WI38 (cell line): ENCODE measurements around the gene KIFC1.

Experiments used
- H3K4me3 ChIP-seq: 2 replicates; pipeline ENCODE4 v1.5.1; 2011; ENCODE audit warnings: low read depth, mild to moderate bottlenecking, control low read depth, low read length
- TF ChIP-seq, protein P1 (sequence below): IDR thresholded peaks from 2 replicates; pipeline ENCODE4 v1.5.1; 2012; ENCODE audit warnings: low read depth, mild to moderate bottlenecking, control low read depth, low read length

The KIFC1 gene

GRCh38 chr6:33441457-33441856 is 49.8 kb downstream of the KIFC1 start:
- TF ChIP-seq, protein P1, sequence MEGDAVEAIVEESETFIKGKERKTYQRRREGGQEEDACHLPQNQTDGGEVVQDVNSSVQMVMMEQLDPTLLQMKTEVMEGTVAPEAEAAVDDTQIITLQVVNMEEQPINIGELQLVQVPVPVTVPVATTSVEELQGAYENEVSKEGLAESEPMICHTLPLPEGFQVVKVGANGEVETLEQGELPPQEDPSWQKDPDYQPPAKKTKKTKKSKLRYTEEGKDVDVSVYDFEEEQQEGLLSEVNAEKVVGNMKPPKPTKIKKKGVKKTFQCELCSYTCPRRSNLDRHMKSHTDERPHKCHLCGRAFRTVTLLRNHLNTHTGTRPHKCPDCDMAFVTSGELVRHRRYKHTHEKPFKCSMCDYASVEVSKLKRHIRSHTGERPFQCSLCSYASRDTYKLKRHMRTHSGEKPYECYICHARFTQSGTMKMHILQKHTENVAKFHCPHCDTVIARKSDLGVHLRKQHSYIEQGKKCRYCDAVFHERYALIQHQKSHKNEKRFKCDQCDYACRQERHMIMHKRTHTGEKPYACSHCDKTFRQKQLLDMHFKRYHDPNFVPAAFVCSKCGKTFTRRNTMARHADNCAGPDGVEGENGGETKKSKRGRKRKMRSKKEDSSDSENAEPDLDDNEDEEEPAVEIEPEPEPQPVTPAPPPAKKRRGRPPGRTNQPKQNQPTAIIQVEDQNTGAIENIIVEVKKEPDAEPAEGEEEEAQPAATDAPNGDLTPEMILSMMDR = no peak
- no peak overlapping the region for H3K4me3 ChIP-seq

GRCh38 chr6:33442283-33442682 is 50.7 kb downstream of the KIFC1 start:
- TF ChIP-seq, protein P1 = no peak

DNA sequence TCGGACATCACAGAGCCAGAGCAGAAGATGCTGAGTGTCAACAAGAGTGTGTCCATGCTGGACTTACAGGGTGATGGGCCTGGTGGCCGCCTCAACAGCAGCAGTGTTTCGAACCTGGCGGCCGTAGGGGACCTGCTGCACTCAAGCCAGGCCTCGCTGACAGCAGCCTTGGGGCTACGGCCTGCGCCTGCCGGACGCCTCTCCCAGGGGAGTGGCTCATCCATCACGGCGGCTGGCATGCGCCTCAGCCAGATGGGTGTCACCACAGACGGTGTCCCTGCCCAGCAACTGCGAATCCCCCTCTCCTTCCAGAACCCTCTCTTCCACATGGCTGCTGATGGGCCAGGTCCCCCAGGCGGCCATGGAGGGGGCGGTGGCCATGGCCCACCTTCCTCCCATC is 51.4 kb downstream of the KIFC1 start:
- no peak overlapping the region for H3K4me3 ChIP-seq
- TF ChIP-seq, protein P1 = no peak

More at GRCh38 chr6:33442283-33442682, 50.7 kb downstream of the KIFC1 start:
- no peak overlapping the region for H3K4me3 ChIP-seq

- TF ChIP-seq, protein P1 = no peak
- no peak overlapping the region for H3K4me3 ChIP-seq
Measured at GRCh38 chr6:33443619-33444504, 52.2 kb downstream of the KIFC1 start.

- no peak overlapping the region for H3K4me3 ChIP-seq
- TF ChIP-seq, protein P1 = no peak
Measured at GRCh38 chr6:33445119-33445603, 53.5 kb downstream of the KIFC1 start.

DNA sequence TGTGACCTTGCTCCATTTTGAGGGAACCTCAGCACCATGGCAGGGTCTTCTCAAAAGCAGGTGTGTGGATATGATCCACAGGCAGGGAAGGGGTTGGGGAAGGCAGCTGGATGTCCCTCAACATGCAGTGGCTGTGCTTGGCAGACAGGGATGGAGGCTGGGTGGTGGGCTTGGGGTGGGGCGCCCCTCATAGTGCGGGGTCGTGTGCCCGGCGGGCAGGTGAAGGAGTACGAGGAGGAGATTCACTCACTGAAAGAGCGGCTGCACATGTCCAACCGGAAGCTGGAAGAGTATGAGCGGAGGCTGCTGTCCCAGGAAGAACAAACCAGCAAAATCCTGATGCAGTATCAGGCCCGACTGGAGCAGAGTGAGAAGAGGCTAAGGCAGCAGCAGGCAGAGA is 54.7 kb downstream of the KIFC1 start:
- TF ChIP-seq, protein P1 = no peak
- no peak overlapping the region for H3K4me3 ChIP-seq

DNA sequence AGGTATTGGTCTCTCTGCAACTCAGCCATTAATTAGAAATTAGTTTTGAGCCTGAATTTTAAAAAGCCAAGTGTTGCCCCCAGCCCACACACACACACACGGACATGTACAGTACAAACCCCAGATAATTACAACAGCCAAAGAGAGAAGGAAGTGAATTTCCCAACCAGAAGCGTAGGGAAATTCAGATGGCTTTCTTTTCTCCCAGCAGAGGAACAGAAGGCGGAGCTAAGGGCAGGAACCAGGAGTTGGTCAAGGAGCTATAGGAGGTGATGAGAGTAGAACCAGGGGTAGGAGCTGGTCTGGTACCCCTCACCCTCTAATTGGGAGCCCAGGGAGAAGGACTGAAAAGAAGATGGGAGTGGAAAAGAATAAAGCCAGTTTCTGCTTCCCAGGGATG is 58.8 kb downstream of the KIFC1 start:
- TF ChIP-seq, protein P1 = no peak
- H3K4me3 ChIP-seq = no peak overlapping the region
